Right ventricle myocardium inferior (tissue), 1 donor: ENCODE measurements around the gene RNF144B. TPM values are rescaled to one million over a fixed set of nuclear protein-coding genes. Genes with fewer than 3 reads are reported as not detected.
"Not testable (repeated sequence)": the region's sequence is repeated elsewhere in the genome, so short reads cannot be mapped to it uniquely, and the experiment has no call there.

ENCODE experiments used
- ATAC-seq: fragments of 200-7000 bp; cut with Tn5 transposase; one replicate; pipeline ENCODE4 v1.9.1; 2020; ENCODE audit warnings: mild to moderate bottlenecking, moderate library complexity
- DNase-seq: peaks from one replicate; pipeline ENCODE4 v3.0.0; 2021; ENCODE audit errors: missing footprints
- intact Hi-C: fragments of 100-400 bp; cut with DNase I; formaldehyde crosslinking; loops from one replicate; pipeline ENCODE4 v1.11.0; 2022
- long read RNA-seq: library from polyadenylated mRNA; unstranded; transcript quantifications from one replicate; pipeline ENCODE4 v2.0.0, GENCODE V29; 2021
- total RNA-seq: library from RNA; stranded (reverse); fragmentation: NEBNext Ultra II Directional; extraction: Animal tissue kit (Norgen Biotek cat#: 25700); gene quantifications from one replicate; pipeline ENCODE4 v1.2.1, GENCODE V29; 2021
- donor health status: DM: no; HTN: yes; CAD: no; lungs with severe emphysema.

The RNF144B gene
- total RNA-seq, result 18.2 TPM
- long read RNA-seq, full-length matches to known transcripts, result 8 of 10 reads
- long read RNA-seq, partial matches to known transcripts, result 0 of 10 reads
- long read RNA-seq, other reads (novel, unspliced or antisense), result 2 of 10 reads

DNA sequence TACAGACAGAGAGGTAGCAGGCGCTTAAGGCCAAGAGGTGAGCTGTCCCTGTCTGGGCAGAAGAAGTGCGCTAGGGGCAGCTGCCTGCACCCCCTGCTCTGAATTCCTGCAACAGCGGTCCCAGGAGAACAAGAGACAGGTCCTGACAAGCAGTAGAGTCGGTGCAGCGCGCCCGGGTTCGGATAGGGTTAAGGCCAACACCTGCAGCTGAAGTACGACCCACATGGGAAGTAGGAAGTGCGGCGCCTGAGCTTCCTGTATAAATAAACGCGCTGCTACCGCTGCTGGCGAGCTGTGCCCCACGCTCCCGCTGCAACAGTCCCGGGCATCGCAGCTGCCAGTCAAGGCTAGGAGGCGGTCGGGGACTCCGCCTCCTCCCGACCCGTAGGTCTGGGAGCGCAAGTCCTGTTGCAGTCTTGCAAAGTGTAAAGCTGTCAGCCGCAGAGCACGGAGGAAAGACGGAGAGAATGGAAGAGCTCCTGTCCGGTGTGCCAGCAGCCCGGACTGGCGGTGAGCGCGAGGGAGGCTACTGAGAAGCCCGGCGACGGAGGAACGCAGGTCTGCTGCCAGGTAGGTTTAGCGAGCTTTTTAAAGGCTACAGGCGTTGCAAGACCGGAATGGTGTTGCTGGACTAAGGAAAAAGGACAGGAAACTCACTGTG is at the start of gene RNF144B:
TSS of gene RNF144B (plus strand) at position 290 of the 661 bp plus-strand sequence. CDS start 12,185 bp downstream, outside the sequence.
- ATAC-seq (peak; percentile 96), DNase-seq (peak; percentile 95)
- intact Hi-C loops, result loop anchor here (5.0 kb wide), 1 partner anchor 45 kb away; no protein-coding TSS in a partner anchor

DNA sequence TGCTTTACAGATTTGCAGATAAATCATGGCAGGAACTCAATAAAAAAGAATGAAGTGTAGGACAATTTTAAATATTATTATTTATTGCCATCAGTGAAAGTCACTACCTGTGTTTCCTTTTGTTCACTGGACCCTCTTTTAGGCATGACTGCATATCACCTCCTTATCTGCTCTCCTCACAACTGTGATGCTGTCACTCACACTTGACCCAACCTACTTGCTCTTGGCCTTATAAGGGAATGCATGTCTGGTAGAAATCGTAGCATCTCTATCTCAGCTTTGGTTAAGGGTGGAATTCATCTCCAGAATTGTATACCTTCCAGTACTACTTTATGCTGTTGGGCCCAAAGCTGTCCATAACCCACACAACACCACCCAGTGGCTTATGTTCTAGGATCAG is 47.6 kb upstream of the RNF144B start:
- intact Hi-C loops, result no loop called here
- no peak for ATAC-seq

DNA sequence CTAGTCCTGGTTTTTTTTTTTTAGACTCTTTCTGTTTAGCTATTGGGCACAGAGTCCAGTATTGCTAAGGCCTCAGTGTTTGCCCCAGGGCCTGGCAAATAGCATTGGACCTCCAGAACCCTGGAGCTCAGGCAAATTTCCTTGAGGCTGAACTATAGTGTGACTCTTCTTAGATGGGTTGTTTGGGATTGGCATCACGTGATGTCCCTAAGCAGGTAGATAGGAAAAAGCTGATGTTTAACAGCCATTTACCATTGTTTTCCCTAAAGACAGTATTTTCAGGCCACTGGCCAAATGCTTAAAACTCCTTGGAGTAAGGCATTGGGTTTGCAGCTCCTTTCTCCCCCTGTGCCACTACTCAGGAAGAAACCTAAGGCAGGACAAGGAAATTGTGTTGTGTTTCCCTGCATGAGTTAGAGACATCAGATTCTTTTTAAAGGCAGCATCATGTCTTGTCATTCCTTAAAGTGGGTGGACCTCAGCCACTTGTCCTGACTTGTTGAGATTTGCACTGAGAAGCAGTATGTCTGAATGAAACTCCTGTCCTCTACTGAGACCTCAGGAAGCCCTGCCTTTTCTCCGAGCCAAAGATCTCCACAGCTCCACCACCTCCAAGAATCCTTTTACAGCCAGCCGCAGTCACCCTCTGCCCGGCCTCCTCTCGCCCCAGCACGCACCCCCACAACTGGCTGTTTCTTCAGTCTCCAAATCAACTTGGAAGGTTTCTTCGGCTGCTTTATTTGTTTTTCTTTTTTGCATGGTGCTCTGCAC is 46.2 kb upstream of the RNF144B start:
- DNase-seq (no peak), ATAC-seq (no peak)
- intact Hi-C loops, result loop anchor here (5.0 kb wide), 1 partner anchor 46 kb away; the partner anchor contains the start of gene RNF144B

More for the DNA sequence above, 47.6 kb upstream of the RNF144B start:
- no peak for DNase-seq

DNA sequence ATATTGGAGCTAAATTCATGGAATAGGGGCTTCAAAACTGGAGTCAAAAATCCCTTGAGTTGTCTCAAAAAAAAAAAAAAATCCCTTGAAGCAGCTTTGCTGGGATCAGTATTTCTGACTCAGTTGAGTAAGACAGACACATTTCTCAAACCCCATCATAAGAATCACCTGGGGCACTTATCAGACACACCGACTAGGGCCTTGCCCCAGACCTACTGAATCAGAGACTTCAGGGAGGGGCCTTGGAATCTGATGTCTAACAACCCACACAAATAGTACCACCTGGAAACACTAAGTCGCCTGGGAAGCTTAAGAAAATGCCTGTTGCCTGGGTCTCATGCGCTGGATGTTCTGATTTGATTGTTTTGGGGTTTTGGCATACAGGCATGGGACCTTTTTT is 44.9 kb upstream of the RNF144B start:
- ATAC-seq (no peak), DNase-seq (no peak)
- intact Hi-C loops, result loop anchor here (5.0 kb wide), 1 partner anchor 45 kb away; the partner anchor contains the start of gene RNF144B

GRCh38 chr6:18343741-18344140 is 43.4 kb upstream of the RNF144B start:
- intact Hi-C loops, result loop anchor here (5.0 kb wide), 1 partner anchor 44 kb away; the partner anchor contains the start of gene RNF144B
- ATAC-seq (no peak), DNase-seq (no peak)

DNA sequence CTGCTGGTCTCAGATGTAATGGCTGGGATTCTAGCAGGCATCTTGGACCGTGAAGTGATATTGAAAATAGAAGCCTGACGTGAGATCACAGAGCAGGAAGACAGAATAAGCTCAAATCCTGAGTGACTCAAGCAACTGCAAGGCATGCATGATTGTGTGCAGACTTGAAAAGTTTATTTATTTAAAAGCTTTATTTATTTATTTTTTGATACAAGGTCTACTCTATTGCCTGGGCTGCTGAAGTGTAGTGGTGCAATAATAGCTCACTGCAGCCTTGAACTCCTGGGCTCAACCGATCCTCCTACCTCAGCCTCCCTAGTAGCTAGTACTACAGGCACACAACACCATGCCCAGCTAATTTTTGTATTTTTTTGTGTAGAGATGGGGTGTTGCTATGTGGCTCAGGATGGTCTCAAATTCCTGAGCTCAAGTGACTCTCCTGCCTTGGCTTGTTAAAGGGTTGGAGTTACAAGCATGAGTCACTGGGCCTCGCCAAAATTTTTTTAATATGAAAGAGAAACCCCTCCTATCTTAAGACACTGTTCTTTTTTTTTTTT is 40.1 kb upstream of the RNF144B start:
- ATAC-seq, result no peak
- no peak for DNase-seq
- intact Hi-C loops, result no loop called here

DNA sequence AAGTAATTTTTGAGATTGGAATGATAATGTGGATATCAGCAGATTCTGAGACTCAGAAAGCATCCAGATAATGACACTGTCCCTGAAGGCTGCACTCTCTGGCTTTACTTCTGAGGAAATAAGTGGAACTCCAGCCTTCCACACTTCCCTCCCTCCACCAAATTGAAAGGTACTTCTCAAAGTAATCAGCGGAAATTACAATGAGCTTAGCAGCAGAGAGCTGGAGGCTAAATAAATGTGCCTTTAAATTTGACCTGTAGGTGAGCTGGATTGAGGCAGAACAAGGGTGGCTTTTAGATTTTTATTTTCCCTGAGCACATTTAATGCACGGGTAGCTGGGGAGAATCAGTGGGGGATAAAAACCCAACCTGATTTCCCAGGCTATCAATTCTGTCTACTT is 39.3 kb upstream of the RNF144B start:
- DNase-seq (no peak), ATAC-seq (no peak)
- intact Hi-C loops, result no loop called here

DNA sequence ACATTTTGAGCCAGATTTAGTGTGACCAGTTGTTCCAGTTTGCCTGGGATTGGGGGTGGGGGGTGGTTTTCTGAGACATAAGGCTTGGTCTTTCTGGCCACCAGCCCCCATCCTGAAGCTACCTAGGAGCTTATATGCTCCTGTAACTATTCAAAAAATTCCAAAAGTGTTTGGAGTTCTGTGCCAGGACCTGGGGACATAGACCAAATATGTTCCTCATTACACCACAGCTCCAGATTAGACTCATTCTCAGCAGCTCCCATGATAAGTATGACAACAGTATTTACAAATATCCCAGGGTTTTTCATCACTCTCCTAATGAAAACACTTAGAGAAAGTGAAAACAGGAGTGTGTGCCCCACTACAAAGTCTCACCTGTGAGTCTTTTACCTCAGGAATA is 37.8 kb upstream of the RNF144B start:
- ATAC-seq (no peak), DNase-seq (no peak)
- intact Hi-C loops, result no loop called here

- DNase-seq, result no peak
- ATAC-seq, result no peak
- intact Hi-C loops, result no loop called here
Observed at GRCh38 chr6:18350271-18350670, 36.9 kb upstream of the RNF144B start.

DNA sequence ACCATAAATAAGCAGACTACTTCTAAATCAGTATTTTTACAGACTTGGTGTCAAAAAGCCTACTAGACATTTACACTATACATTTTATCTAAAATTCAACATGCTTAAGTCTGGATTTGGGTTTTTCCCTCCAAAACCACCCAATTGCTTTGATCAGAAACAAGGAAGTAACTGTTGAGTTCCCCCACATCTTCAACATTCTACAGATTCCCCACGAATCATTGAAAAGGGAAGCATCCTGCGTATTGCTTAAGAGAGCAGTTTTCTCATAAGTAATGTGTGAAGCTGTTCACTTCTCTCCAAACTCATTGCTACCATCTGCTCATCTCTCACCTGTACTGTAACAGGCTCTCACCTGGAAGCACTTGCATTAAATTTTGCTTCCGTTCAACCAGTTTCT is 36.4 kb upstream of the RNF144B start:
- DNase-seq (no peak), ATAC-seq (no peak)
- intact Hi-C loops, result no loop called here

DNA sequence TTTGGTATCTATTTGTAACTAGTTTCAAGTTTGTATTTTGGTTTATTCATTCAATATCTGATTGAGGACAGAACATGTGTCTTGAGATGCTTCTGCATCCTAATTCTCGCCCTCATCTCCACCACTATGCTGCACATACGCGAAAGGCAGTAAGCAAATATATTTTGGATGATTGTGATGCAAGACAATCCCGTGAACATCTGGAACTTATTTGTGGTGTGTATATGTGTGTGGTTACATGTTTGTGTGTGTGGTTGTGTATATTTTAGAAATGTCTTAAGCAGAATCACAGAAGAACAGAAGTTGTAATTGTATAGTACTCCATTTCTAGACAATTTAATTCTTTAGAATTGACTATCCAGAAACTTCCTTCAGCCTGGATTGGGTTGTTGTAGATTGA is 35.1 kb upstream of the RNF144B start:
- DNase-seq (no peak), ATAC-seq (no peak)
- intact Hi-C loops, result no loop called here

DNA sequence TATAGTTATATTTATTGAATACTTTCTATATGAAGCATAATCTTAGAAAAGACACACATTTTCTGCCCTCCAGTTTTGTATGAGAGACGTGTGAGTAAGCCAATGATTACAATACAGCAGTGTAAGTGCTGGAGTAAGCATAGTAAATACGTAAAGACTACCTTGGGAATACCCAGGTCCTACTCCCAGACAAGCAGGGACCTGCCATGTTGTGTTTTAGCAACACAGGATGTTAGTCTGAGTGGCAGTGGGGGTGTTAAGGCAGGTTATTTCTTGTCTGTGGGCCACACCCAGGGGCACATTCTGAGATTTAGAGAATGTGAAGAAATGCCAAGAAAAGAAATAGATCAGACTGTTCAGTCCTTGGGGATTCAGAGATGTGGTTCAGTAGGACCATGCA is 34.3 kb upstream of the RNF144B start:
- ATAC-seq (no peak), DNase-seq (no peak)
- intact Hi-C loops, result no loop called here

GRCh38 chr6:18353251-18353650 is 33.9 kb upstream of the RNF144B start:
- intact Hi-C loops, result no loop called here
- ATAC-seq, result no peak
- DNase-seq, result no peak

GRCh38 chr6:18357546-18357945 is 29.6 kb upstream of the RNF144B start:
- ATAC-seq, intact Hi-C loops, DNase-seq: not testable (repeated sequence)

- intact Hi-C loops, result no loop called here
- peak; percentile 65 for ATAC-seq
- DNase-seq, result no peak
Observed at GRCh38 chr6:18359237-18359885, 27.8 kb upstream of the RNF144B start.

DNA sequence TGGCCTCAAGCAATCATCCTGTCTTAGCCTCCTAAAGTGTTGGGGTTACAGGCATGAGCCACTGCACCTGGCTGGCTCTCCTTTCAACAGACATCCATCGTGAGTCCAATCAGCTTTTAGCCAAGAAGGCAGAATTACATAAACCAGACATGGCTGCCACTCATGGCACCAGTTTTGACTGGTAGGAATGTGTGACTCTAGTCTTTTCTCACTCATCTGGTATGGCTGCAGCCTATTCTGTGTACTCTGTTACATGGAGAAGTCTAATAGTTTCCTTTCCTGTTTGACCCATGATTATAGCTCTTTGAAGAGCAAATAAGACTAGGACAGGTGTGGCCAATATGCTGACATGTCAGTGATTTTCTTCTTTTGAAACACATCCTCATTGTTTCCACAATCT is 27.0 kb upstream of the RNF144B start:
- intact Hi-C loops, result no loop called here
- ATAC-seq (no peak), DNase-seq (no peak)

GRCh38 chr6:18362058-18362561 is 25.0 kb upstream of the RNF144B start:
- DNase-seq (no peak), ATAC-seq (no peak)
- intact Hi-C loops, result no loop called here

DNA sequence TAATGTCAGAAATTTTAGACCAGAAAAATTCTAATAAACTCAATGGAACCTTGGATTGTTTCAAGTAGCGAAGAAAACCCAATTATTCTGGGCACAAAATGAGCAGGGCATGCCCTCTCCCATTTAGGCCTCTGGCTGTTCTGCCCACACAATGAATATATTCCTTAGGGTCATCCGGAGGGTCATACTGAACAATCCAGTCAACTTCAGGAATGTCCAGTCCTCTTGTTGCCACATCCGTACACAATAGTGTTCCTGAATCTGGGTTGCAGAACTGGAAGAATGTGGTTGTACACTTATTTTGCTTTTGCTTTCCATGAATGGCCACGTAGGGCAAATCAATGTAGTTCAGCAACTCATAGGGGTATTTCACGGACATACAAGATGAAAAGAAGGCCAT is 23.4 kb upstream of the RNF144B start:
- ATAC-seq, result no peak
- intact Hi-C loops, result no loop called here
- no peak for DNase-seq

DNA sequence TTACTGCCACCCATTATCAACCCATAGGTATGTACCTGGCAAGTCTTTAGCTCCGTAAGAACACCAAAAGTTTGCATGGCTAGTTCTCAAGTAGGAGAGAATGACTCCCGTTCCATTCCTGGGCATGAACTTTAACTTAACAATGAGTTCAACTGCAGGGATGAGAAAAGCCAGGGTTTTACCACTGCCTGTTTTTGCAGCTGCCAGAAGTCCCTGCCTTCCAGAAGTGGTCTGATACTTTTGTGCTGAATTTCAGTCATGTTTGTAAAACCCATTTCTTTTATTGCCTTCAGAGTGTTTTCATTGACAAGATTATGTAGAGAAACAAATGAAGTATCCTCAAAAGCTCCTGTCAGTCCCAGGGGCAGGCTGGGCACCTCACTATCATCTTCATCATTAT is 22.6 kb upstream of the RNF144B start:
- ATAC-seq, intact Hi-C loops, DNase-seq: not testable (repeated sequence)
